HepG2 (cell line): ENCODE measurements around the gene SNAPC4. TPM values are rescaled to one million over a fixed set of nuclear protein-coding genes. Genes with fewer than 3 reads are reported as not detected.

Experiments
- ATAC-seq: fragments of 200-7000 bp; cut with Tn5 transposase; 3 replicates; pipeline ENCODE4 v1.9.1; 2020; ENCODE audit warnings: mild to moderate bottlenecking, moderate library complexity
- BruUV-seq: library from RNA; stranded (reverse); fragments of 400-500 nt; replicated peaks from 2 replicates; lab custom pipeline; 2021; lab: Mats Ljungman, UMichigan
- CTCF ChIA-PET: fragments of 300-600 bp; formaldehyde crosslinking; extraction: SDS; loops from one replicate; lab custom pipeline; 2021; ENCODE audit warnings: low total read pairs, inconsistent platforms, low intra/inter-chr PET ratio; lab: Yijun Ruan, JAX
- POLR2A ChIA-PET: fragments of 350-600 bp; sonication (Branson Sonifier 250); formaldehyde crosslinking; loops from one replicate; lab custom pipeline; 2020; ENCODE audit warnings: antibody characterized with exemption, inconsistent platforms; lab: Yijun Ruan, JAX
- DNase-seq: peaks from one replicate; pipeline ENCODE4 v3.0.0-alpha.2; 2015; ENCODE audit warnings: low spot score
- FAIRE-seq: peaks from 3 replicates; lab custom pipeline; 2011; peaks lifted over from hg19 to GRCh38; lab: Jason Lieb, UNC
- H2AFZ ChIP-seq: one replicate; pipeline ENCODE4 v1.6.1; 2011; ENCODE audit warnings: low read length, inconsistent platforms
- H3K27ac ChIP-seq: fragments of 300-600 bp; 3 replicates; pipeline ENCODE4 v1.8.0; 2011; ENCODE audit warnings: mixed run types, mild to moderate bottlenecking, mixed read lengths, low read length, inconsistent platforms; ENCODE audit not compliant: insufficient read depth; ENCODE audit errors: extremely low read length
- H3K27me3 ChIP-seq, 2 experiments: fragments of 200-600 bp in 1 of 2; 2 replicates in 1 of 2; 3 replicates in 1 of 2; pipeline versions ENCODE4 v1.6.0 to v1.8.0; 2011; ENCODE audit warnings: low read length in 2 of 2, mild to moderate bottlenecking in 2 of 2, moderate library complexity in 2 of 2, inconsistent platforms in 1 of 2; ENCODE audit not compliant: insufficient read depth in 2 of 2, control insufficient read depth in 1 of 2
- H3K36me3 ChIP-seq, 2 experiments: fragments of 200-600 bp in 1 of 2; replicated peaks in 1 of 2; 2 replicates in 1 of 2; 3 replicates in 1 of 2; pipeline versions ENCODE4 v1.5.1 to v1.8.0; 2011; ENCODE audit warnings: low read length in 2 of 2, inconsistent platforms in 1 of 2; ENCODE audit not compliant: insufficient read depth in 2 of 2, control insufficient read depth in 1 of 2
- H3K4me1 ChIP-seq: 2 replicates; pipeline ENCODE4 v1.5.1; 2012; ENCODE audit warnings: low read length, inconsistent platforms; ENCODE audit not compliant: insufficient read depth
- H3K4me2 ChIP-seq: 2 replicates; pipeline ENCODE4 v1.6.0; 2011; ENCODE audit warnings: low read depth, low read length, inconsistent platforms
- H3K4me3 ChIP-seq, 3 experiments: fragments of 200-600 bp in 1 of 3; sonication (generic), shearing (Covaris generic) in 1 of 3; replicated peaks in 1 of 3; 2 replicates each; pipeline ENCODE4 v1.5.1; 2011 to 2016; ENCODE audit warnings: low read length in 3 of 3, inconsistent platforms in 2 of 3, low read depth in 2 of 3, mild to moderate bottlenecking in 2 of 3, control low read depth in 1 of 3, mixed read lengths in 1 of 3; ENCODE audit not compliant: insufficient read depth in 1 of 3
- H3K79me2 ChIP-seq: one replicate; pipeline ENCODE4 v1.6.1; 2011; ENCODE audit warnings: low read length, inconsistent platforms; ENCODE audit not compliant: insufficient read depth
- H3K9ac ChIP-seq: 2 replicates; pipeline ENCODE4 v1.6.0; 2011; ENCODE audit warnings: mild to moderate bottlenecking, low read depth, low read length, inconsistent platforms; ENCODE audit not compliant: insufficient read depth
- H3K9me3 ChIP-seq: 2 replicates; pipeline ENCODE4 v1.5.1; 2012; ENCODE audit warnings: mild to moderate bottlenecking, low read length
- H4K20me1 ChIP-seq: 2 replicates; pipeline ENCODE4 v1.6.0; 2011; ENCODE audit warnings: inconsistent platforms, mild to moderate bottlenecking, low read length, moderate library complexity; ENCODE audit not compliant: insufficient read depth
- ATF3 ChIP-seq: sonication (generic); formaldehyde crosslinking; IDR thresholded peaks from 2 replicates; pipeline ENCODE4 v1.4.0; 2020; ENCODE audit warnings: missing genetic modification reagents
- BRF2 ChIP-seq: sonication (generic); formaldehyde crosslinking; IDR thresholded peaks from 2 replicates; pipeline ENCODE4 v1.8.1; 2022; ENCODE audit warnings: mild to moderate bottlenecking, missing genetic modification reagents
- DZIP1 ChIP-seq: sonication (generic); formaldehyde crosslinking; IDR thresholded peaks from 2 replicates; pipeline ENCODE4 v1.5.0; 2020; ENCODE audit warnings: mild to moderate bottlenecking, missing genetic modification reagents
- GRHL1 ChIP-seq: sonication (generic); formaldehyde crosslinking; conservative IDR thresholded peaks from 2 replicates; pipeline ENCODE4 v1.8.0; 2022; ENCODE audit warnings: missing genetic modification reagents
- KAT8 ChIP-seq: IDR thresholded peaks from 2 replicates; pipeline ENCODE4 v1.6.1; 2016; ENCODE audit warnings: missing genetic modification reagents, missing compliant biosample characterization
- RBM22 ChIP-seq: fragments of 200-400 bp; formaldehyde crosslinking; optimal IDR thresholded peaks from 2 replicates; pipeline ENCODE3; 2017; ENCODE audit warnings: mild to moderate bottlenecking, low read length, moderate library complexity
- SMAD1 ChIP-seq: sonication (generic); formaldehyde crosslinking; IDR thresholded peaks from 2 replicates; pipeline ENCODE4 v1.4.0; 2020; ENCODE audit warnings: missing genetic modification reagents, low read depth, mild to moderate bottlenecking, borderline replicate concordance
- XRCC5 ChIP-seq: fragments of 200-400 bp; formaldehyde crosslinking; optimal IDR thresholded peaks from 2 replicates; pipeline ENCODE3; 2017; ENCODE audit warnings: mild to moderate bottlenecking, low read length
- ZNF331 ChIP-seq: sonication (generic); formaldehyde crosslinking; IDR thresholded peaks from 2 replicates; pipeline ENCODE4 v1.4.0; 2020; ENCODE audit warnings: missing genetic modification reagents
- ZNF562 ChIP-seq: sonication (generic); formaldehyde crosslinking; IDR thresholded peaks from 2 replicates; pipeline ENCODE4 v1.8.0; 2022; ENCODE audit warnings: missing genetic modification reagents, borderline replicate concordance
- ZNF619 ChIP-seq: sonication (generic); formaldehyde crosslinking; IDR thresholded peaks from 2 replicates; pipeline ENCODE4 v1.4.0; 2020; ENCODE audit warnings: mild to moderate bottlenecking, missing genetic modification reagents
- ZNF883 ChIP-seq: sonication (generic); formaldehyde crosslinking; IDR thresholded peaks from 2 replicates; pipeline ENCODE4 v1.5.1; 2020; ENCODE audit warnings: mild to moderate bottlenecking, missing genetic modification reagents; ENCODE audit errors: not compliant biosample characterization
- WGBS: methylation state at CpG from one replicate; pipeline ENCODE4 v1.1.6; 2017; ENCODE audit warnings: low lambda C conversion rate; 5-methylcytosine and 5-hydroxymethylcytosine counted together
- in situ Hi-C: cut with HindIII; loops from 2 replicates; pipeline ENCODE4 v1.10.0; 2017; ENCODE audit warnings: low pct_unique_long_range_greater_than_20kb; ENCODE audit not compliant: extremely low pct_ligation_motif_present
- intact Hi-C: fragments of 100-400 bp; cut with micrococcal nuclease; formaldehyde crosslinking; loops from one replicate; pipeline ENCODE4 v1.10.0; 2022; ENCODE audit not compliant: unreplicated experiment
- polyA plus RNA-seq, 8 experiments: library from polyadenylated mRNA; depleted of rRNA in 3 of 8; stranded (reverse) in 7 of 8; unstranded in 1 of 8; fragments of >200 nt; fragmentation: Illumina TruSeq in 4 of 8; extraction: Trizol in 4 of 8; gene quantifications; 2 replicates each; pipeline versions ENCODE4 v1.2.1 to v1.2.3, GENCODE V29; 2011 to 2016; ENCODE audit warnings: low read depth in 4 of 8, missing spikeins in 1 of 8, mixed read lengths in 1 of 8; ENCODE audit not compliant: insufficient read depth in 1 of 8
- total RNA-seq, 5 experiments: library from RNA; depleted of rRNA; stranded (reverse); fragments of >200 nt; fragmentation: Illumina TruSeq; extraction: Trizol; gene quantifications; 2 replicates each; pipeline ENCODE4 v1.2.3, GENCODE V29; 2016; ENCODE audit warnings: low read depth in 1 of 5

Gene SNAPC4
- total and polyA plus RNA-seq, 2 of the 13 experiments (the other 11 are each of a cell fraction or from before 2014, with no cell fraction given) = 2.0 to 6.0 TPM

- Histone ChIP-seq H3K36me3 (peaks cover 11 to 39% of the 10 kb centered on the region in 2 experiments; a peak in 4 of 5 replicates), H4K20me1 (no peaks in the 10 kb centered on the region), H3K9me3 (no peaks in the 10 kb centered on the region), H3K9ac (no peak overlapping the region), H3K4me2 (no peak overlapping the region), H2AFZ (no peak overlapping the region), H3K79me2 (peaks cover 12% of the 10 kb centered on the region), H3K4me1 (peaks cover 15% of the 10 kb centered on the region)
- WGBS = 100% methylated on average over 3 of the region's 5 CpGs
- DNase-seq = no peak
- ChIA-PET POLR2A (interaction anchor here (0.6 kb wide), 1 partner anchor 136 kb away, joined by 3 read pairs; no protein-coding TSS in a partner anchor), CTCF (no interaction called here)
- BruUV-seq = no TSS peak
- FAIRE-seq = no peak
- TF ChIP-seq RBM22 = peak; percentile 38
- TF ChIP-seq ZNF331 (CRISPR knock-in tag) = 0 out of 2 replicates have a peak, but pooled peaks have one; percentile 23
- TF ChIP-seq ZNF883 (CRISPR knock-in tag) = no peak
- no peak for TF ChIP-seq BRF2 (CRISPR knock-in tag)
- TF ChIP-seq SMAD1 (CRISPR knock-in tag) = no peak
- no peak for TF ChIP-seq ATF3 (CRISPR knock-in tag)
- no peak for TF ChIP-seq KAT8 (CRISPR knock-in tag)
- no peak for TF ChIP-seq XRCC5
- no peak for TF ChIP-seq ZNF562 (CRISPR knock-in tag)
- no peak for TF ChIP-seq ZNF619
- no peak for TF ChIP-seq DZIP1
- TF ChIP-seq GRHL1 (CRISPR knock-in tag) = no peak
- TF ChIP-seq, all 625 proteins: peak for 2
- Histone ChIP-seq H3K4me3 (no peak overlapping the region), H3K27ac (no peak overlapping the region), H3K27me3 (no peaks in the 10 kb centered on the region)
- in situ Hi-C loops = no loop called here
- intact Hi-C loops = no loop called here
- ATAC-seq = no peak
Observed at GRCh38 chr9:136403538-136403914, 3.6 kb upstream of the SNAPC4 start.
